Activated naive CD4-positive, alpha-beta T cell treated with anti-CD3 and anti-CD28 coated beads, Interleukin-2, amount 50 U/mL, for 16 hours (primary cell): ENCODE data around the gene AKT3.
"Not testable (repeated sequence)": the region's sequence is repeated elsewhere in the genome, so short reads cannot be mapped to it uniquely, and the experiment has no call there.

Source experiments
- DNase-seq: peaks from one replicate; pipeline ENCODE4 v3.0.0-alpha.2; 2020

The AKT3 gene

GRCh38 chr1:243595527-243596210 is 254.4 kb downstream of the AKT3 start:
- no peak for DNase-seq

DNA sequence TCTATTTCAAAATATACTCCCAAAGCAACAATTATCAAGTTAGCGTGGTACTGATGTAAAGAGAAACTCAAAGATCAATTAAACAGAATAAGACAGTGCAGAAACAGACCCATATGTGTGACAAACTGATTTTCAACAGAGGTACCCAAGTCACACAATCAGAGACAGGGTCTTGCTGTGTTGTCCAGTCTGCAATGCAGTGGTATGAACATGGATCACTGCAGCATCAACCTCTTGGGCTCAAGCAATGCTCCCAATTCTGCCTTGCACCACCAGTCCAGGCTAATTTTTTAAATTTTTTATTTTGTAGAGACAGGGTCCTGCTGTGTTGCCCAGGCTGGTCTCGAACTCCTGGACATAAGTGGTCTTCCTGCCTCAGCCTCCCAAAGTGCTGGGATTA is 255.6 kb downstream of the AKT3 start:
- DNase-seq = no peak

DNA sequence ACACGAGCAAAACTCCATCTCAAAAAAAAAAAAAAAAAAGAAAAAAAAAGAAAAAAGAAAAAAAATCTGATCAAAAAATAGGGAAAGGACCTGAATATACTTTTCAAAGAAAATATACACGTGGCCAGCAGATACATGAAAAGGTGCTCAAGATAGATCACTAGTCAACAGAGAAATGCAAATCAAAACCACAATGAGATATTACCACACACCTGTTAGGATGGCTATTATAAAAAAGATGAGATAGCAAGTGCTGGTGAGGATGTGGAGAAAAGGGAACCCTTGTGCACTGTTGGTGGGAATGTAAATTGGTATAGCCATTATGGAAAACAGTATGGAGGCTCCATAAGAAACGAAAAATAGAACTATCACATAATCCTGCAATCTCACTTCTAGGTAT is 260.8 kb downstream of the AKT3 start:
- not testable (repeated sequence) for DNase-seq

DNA sequence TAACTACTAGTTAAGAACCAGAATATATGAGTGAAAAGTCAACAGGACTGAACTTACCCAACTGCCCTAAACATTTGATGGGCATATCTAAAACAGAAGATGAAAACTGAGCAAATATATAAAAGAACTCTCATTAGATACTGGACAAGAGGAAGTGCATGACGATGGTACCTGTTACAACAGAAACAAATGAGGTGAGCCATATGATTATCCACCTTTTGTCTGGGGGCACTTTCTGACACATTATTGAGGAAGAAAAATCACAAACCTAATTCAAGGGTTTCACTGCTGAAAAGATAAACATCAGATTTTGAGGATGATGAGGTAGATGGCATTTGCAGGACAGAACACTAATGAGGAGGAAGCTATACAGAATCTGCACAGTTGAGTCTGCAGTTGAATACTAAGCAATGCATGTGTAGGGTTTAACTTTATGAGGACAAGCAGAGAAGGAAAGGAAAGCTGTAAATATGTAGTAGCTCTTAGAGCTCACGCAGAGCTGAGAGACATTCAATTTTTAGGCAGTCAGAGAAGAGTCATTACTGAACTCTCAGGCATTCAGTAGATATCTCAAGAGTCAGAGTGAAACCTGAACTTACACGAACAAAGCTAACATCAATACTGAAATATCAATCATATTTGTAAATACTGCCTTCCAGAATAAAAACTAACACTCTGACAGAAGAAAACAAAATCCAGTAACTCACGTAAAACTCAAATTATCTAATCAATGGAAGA is 262.1 kb downstream of the AKT3 start:
- DNase-seq = no peak

DNA sequence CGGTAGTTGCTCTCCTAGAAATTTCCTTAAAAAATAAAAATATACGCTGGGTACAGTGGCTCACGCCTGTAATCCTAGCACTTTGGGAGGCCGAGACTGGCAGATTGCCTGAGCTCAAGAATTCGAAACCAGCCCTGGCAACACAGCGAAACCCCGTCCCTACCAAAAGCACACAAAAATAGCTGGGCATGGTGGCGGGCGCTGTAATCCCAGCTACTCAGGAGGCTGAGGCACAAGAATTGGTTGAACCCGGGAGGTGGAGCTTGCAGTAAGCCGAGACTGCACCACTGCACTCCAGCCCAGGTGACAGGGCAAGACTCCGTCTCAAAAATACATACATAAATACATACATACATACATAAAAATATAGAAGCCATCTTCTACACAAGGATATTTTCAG is 262.8 kb downstream of the AKT3 start:
- DNase-seq = no peak

DNA sequence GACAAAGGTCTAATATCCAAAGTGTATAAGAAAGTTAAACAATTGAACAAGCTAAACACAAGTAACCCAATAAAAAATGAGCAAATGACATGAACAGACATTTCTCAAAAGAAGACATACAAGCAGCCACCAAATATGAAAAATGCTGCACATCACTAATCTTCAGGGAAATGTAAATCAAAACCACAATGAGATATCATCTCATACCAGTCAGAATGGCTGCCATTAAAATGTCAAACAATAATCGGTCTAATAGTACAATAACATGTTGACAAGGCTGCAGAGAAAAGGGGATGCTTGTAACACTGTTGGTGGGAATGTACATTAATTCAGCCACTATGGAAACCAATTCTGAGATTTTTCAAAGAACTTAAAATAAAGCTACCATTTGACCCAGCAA is 264.1 kb downstream of the AKT3 start:
- no peak for DNase-seq

- no peak for DNase-seq
Observed at GRCh38 chr1:243582326-243582725, 267.7 kb downstream of the AKT3 start.

GRCh38 chr1:243580984-243581383 is 269.1 kb downstream of the AKT3 start:
- DNase-seq = no peak

DNA sequence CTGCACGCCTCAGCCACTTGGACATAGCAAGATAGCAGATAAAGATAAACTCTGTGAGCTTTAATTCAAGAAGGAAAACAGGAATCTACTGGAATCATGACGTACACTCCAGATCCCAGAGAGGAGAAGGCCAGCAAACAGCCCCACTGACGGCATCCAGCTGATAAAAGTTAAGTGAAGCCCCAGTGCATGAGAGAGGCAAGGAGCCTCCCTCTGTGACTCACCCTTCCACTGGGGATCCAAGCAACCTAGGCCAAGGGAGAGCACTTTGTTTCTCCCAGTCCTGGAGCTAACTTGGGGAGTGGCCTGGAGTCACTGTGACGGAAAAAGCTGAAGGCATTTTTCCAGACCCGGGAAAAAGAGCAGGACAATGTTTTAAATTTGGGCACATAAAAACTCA is 270.0 kb downstream of the AKT3 start:
- no peak for DNase-seq

DNA sequence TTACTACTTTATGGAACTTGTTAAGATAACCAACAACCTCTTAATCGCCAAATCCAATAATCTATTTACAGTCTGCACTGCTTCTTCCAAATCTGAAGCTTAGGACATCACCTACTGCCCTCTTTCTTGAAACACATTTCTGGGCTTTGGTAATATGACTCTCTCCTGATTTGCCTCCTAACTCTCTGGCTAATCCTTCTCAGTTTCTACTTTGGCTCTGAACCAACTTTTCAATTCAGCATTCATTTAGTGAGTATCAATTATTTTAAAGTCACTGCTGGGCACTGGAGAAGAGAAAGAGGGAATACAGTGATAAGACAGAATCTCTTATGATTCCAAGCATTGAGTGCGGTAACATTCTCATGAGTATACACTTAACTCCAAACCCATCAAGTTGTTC is 275.0 kb downstream of the AKT3 start:
- no peak for DNase-seq

GRCh38 chr1:243572940-243573339 is 277.1 kb downstream of the AKT3 start:
- no peak for DNase-seq

GRCh38 chr1:243568793-243569192 is 281.2 kb downstream of the AKT3 start:
- no peak for DNase-seq

- no peak for DNase-seq
Observed at GRCh38 chr1:243564814-243565213, 285.2 kb downstream of the AKT3 start.

DNA sequence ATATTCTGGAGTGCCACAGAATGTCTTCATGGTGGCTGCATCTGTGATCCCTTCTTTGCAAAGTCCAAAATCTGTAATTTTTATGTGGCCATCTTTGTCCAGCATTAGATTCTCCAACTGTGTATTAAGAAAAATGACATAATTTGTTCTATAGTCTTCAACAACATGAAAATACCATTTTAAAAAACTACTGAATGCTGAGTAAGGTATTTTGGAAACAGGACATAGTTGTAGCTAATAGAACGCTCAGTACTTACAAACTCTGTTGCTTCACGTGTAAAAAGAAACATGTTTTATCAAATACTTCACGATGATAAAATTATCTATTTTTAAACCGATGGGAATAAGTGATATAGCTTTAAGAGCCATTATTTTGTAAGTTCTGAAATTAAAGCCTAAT is 286.3 kb downstream of the AKT3 start:
- DNase-seq = no peak

- no peak for DNase-seq
Observed at GRCh38 chr1:243562473-243562872, 287.6 kb downstream of the AKT3 start.

DNA sequence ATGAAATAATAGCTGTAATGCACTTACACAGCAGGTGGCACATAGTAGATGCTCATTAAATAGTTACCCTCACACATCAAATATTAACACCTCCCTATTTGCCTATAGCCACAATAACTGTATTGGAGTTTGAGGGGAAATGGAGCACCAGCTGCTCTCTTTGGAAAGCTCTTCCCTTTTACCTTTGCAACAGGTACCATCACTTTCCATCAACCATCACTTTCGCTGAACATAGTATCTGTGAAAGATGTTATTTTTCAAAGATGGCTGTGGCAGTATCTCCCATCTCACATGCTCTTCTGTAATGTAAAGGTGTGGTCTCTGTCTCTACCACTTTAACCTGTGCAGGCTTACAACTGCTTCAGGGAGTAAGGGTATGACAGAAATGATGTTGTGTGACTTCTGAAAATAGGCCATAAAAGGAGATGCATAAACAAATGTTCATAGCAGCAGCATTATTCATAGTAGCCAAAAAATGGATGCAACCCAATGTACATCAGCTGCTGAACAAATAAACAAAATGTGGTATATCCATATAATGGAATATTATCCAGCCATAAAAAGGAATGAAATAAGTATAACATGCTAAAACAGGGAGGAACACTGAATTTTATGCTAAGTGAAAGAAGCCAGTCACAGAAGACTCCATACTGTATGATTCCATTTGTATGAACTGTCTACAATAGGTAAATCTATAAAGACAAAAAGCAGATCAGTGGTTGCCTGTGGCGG is 288.3 kb downstream of the AKT3 start:
- no peak for DNase-seq

- DNase-seq = no peak
Observed at GRCh38 chr1:243559575-243560162, 290.4 kb downstream of the AKT3 start.

DNA sequence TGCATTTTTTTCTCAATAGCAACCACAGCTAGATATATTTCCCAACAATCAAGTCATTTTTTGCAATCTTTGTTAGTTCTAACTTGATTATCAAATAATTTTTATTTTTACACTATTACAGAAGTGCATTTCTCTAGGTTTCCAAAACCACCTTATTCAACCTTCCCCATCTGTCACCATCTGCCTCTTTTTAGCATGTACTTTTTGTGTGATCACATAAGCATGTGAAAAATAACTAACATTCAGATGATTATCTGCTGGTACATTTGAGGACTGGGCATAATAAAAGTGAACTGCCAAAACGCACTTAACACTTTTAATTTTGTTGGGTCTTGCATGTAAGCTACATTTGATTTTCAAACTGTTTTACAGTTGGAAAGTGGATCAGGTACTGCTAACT is 291.5 kb downstream of the AKT3 start:
- no peak for DNase-seq

- DNase-seq = no peak
Observed at GRCh38 chr1:243557866-243558265, 292.2 kb downstream of the AKT3 start.

DNA sequence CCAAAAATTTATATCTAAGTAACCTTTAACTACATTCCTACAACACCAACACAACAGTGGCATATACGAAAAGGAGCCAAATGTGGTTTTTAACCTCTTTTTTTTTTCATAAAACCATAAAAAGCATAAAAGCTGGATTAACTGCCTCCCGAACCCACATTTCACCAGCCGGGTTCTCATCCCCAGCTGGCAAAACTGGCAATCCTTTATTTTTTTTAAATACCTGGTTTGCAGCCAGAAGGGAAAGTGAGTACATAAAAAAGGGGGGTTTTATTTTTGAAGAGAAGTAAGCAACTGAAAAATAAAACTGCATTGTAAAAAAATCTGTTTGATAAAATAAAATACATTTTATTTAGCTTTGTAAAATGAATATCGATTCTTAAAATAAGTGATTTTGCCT is 295.4 kb downstream of the AKT3 start:
- no peak for DNase-seq

DNA sequence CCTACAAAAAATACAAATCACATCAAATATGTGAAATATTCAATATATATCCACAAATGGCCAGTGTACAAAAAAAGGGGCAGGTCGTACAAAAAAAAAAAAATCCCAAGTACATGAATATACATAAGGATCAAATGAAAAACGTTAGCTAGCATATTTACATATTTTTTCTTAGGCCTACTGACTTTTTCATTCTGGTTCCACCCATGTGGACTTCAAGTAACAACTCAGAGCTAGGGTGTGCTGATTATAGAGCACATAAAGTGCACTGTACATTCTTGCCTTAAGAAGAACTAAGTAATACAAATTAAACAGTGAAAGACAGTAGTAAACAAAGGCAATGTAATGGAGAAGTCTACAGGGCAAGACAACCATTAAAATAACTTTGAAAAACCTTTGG is 297.0 kb downstream of the AKT3 start:
- no peak for DNase-seq

DNA sequence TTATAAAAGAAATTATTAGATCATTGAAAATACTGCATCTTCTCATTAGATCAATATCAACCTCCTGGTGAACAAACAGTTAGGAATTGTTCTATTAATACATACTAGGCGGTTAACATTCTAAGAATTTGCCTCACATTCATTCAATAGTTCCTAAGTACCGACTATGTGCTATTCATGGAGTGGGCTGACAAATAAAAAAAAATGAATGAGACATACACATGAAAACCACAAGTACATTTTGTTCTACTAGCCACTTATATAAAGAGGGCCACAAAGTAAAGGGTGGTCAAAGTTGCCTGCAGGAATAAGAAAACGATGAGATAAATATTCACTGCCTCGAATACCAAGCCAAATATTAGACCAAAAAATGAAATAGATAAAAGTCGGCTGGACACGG is 299.8 kb downstream of the AKT3 start:
- DNase-seq = no peak

- DNase-seq = no peak
Observed at GRCh38 chr1:243549791-243550190, 300.3 kb downstream of the AKT3 start.

DNA sequence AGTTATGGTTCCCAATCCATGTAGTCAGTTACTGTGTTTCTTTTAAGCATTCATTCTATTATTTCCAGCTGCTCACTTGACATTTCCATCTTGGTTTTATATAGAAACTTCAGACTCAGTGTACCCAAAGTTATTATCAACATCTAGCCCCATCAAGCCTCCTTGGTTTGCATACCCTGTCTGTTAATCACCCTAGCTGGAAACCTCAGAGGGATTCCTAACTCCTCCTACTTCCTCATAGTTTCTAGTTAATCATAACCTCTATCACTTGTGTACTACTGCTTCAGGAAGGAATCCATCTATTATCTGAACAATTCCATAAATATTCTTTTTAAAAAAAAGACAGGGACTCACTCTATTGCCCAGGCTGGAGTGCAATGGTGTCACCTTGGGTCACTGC is 300.9 kb downstream of the AKT3 start:
- no peak for DNase-seq
